Left ventricle myocardium inferior (tissue), 1 donor: ENCODE data around the gene MTREX. TPM values are rescaled to one million over a fixed set of nuclear protein-coding genes. Genes with fewer than 3 reads are reported as not detected.
A peak's percentile ranks its signal among the peaks of the same experiment; 100 is the strongest.

Experiments used
- DNase-seq: peaks from one replicate; pipeline ENCODE4 v3.0.0-alpha.2; 2020
- H3K27ac ChIP-seq: fragments of 200-600 bp; replicated peaks from 2 replicates; pipeline ENCODE4 v1.8.0; 2021
- H3K27me3 ChIP-seq: fragments of 200-600 bp; 2 replicates; pipeline ENCODE4 v1.8.0; 2021; ENCODE audit warnings: low read depth
- H3K36me3 ChIP-seq: fragments of 200-600 bp; 2 replicates; pipeline ENCODE4 v1.8.0; 2021
- H3K4me1 ChIP-seq: fragments of 200-600 bp; 2 replicates; pipeline ENCODE4 v1.8.0; 2021
- H3K4me3 ChIP-seq: fragments of 200-600 bp; 2 replicates; pipeline ENCODE4 v1.8.0; 2021; ENCODE audit warnings: mild to moderate bottlenecking, moderate library complexity
- H3K9me3 ChIP-seq: fragments of 200-600 bp; replicated peaks from 2 replicates; pipeline ENCODE4 v1.8.0; 2021
- CTCF ChIP-seq: fragments of 200-600 bp; IDR thresholded peaks from 2 replicates; pipeline ENCODE4 v1.8.0; 2021; ENCODE audit warnings: antibody characterized with exemption, mild to moderate bottlenecking, borderline replicate concordance
- intact Hi-C: fragments of 100-400 bp; cut with micrococcal nuclease; formaldehyde crosslinking; loops from one replicate; pipeline ENCODE4 v1.11.0; 2022
- total RNA-seq: library from RNA; stranded (reverse); fragmentation: NEBNext Ultra II Directional; extraction: Animal tissue kit (Norgen Biotek cat#: 25700); gene quantifications from one replicate; pipeline ENCODE4 v1.2.1, GENCODE V29; 2021
- donor health status: DM: no; HTN: yes; CAD: no; lungs with severe emphysema.

Gene MTREX
- total RNA-seq, 1 donor from 2014 or later = 62.5 TPM

- TF ChIP-seq CTCF = peak; percentile 89
- no peak for DNase-seq
- Histone ChIP-seq H3K9me3 (no peaks in the 10 kb centered on the region), H3K27me3 (no peaks in the 10 kb centered on the region), H3K4me3 (no peak overlapping the region), H3K4me1 (peaks cover 17% of the 10 kb centered on the region), H3K27ac (no peak overlapping the region), H3K36me3 (peaks cover 55% of the 10 kb centered on the region)
- intact Hi-C loops = loop anchor here (5.0 kb wide), 1 partner anchor 285 kb away; no protein-coding TSS in a partner anchor
These were observed 99.4 kb downstream of the MTREX start for GRCh38 chr5:55407059-55407684.

- no peaks in the 10 kb centered on the region for H3K27me3 ChIP-seq
- intact Hi-C loops = loop anchor here (5.0 kb wide), 1 partner anchor 284 kb away; no protein-coding TSS in a partner anchor
- no peak for TF ChIP-seq CTCF
- no peak for DNase-seq
- H3K4me1 ChIP-seq = peaks cover 17% of the 10 kb centered on the region
- no peak overlapping the region for H3K4me3 ChIP-seq
- H3K27ac ChIP-seq = peak overlapping the region; percentile 28
- H3K9me3 ChIP-seq = no peaks in the 10 kb centered on the region
- H3K36me3 ChIP-seq = peaks cover 53% of the 10 kb centered on the region
These were observed 100.2 kb downstream of the MTREX start for GRCh38 chr5:55407984-55408383.

GRCh38 chr5:55409775-55410174 lies 102.0 kb downstream of the MTREX start:
- no peak overlapping the region for H3K4me3 ChIP-seq
- peaks cover 17% of the 10 kb centered on the region for H3K4me1 ChIP-seq
- peaks cover 54% of the 10 kb centered on the region for H3K36me3 ChIP-seq
- no peak overlapping the region for H3K27ac ChIP-seq
- TF ChIP-seq CTCF = no peak
- intact Hi-C loops = loop anchor here (5.0 kb wide), 1 partner anchor 283 kb away; no protein-coding TSS in a partner anchor
- H3K9me3 ChIP-seq = no peaks in the 10 kb centered on the region
- no peaks in the 10 kb centered on the region for H3K27me3 ChIP-seq
- DNase-seq = no peak

- Histone ChIP-seq H3K36me3 (peaks cover 43% of the 10 kb centered on the region), H3K27ac (no peak overlapping the region), H3K27me3 (no peaks in the 10 kb centered on the region), H3K4me3 (no peak overlapping the region), H3K9me3 (no peaks in the 10 kb centered on the region), H3K4me1 (peaks cover 26% of the 10 kb centered on the region)
- no peak for TF ChIP-seq CTCF
- DNase-seq = no peak
- intact Hi-C loops = no loop called here
These were observed 103.1 kb downstream of the MTREX start for GRCh38 chr5:55410845-55411244.

GRCh38 chr5:55411876-55412275 lies 104.1 kb downstream of the MTREX start:
- H3K4me1 ChIP-seq = peaks cover 31% of the 10 kb centered on the region
- no peak overlapping the region for H3K27ac ChIP-seq
- H3K9me3 ChIP-seq = no peaks in the 10 kb centered on the region
- H3K36me3 ChIP-seq = peaks cover 35% of the 10 kb centered on the region
- H3K27me3 ChIP-seq = no peaks in the 10 kb centered on the region
- intact Hi-C loops = no loop called here
- no peak overlapping the region for H3K4me3 ChIP-seq
- no peak for DNase-seq
- TF ChIP-seq CTCF = no peak
